ENCODE measurements around the gene DAB1.

Gene DAB1

GRCh38 chr1:57278558-57278957 is 145.3 kb downstream of the DAB1 start:
- Histone ChIP-seq H3K4me3 (ENCODE audit: insufficient read depth, low read length, poor library complexity, severe bottlenecking) (no peak overlapping the region), H2AFZ (ENCODE audit: low read depth, low read length, severe bottlenecking) (no peak overlapping the region), H3F3A (ENCODE audit: insufficient read depth) (no peaks in the 10 kb centered on the region), H3K36me3 (ENCODE audit: low read length) (no peaks in the 10 kb centered on the region), H3K27ac (ENCODE audit: low read depth, low read length) (no peak overlapping the region), H3K9me3 (ENCODE audit: insufficient read depth, low read length) (no peaks in the 10 kb centered on the region), H3K9me2 (replicated peaks; ENCODE audit: insufficient read depth, low read length) (no peaks in the 10 kb centered on the region), H3K4me2 (ENCODE audit: low read depth, low read length, poor library complexity, severe bottlenecking) (no peak overlapping the region), H4K20me1 (ENCODE audit: low read depth, low read length) (no peaks in the 10 kb centered on the region), H3K27me3 (ENCODE audit: low read length) (no peaks in the 10 kb centered on the region), H3K79me2 (ENCODE audit: insufficient read depth, low read length) (no peaks in the 10 kb centered on the region), H3K9ac (ENCODE audit: low read length) (no peak overlapping the region)
- TF ChIP-seq CTCF (IDR thresholded peaks at IDR 0.05; ENCODE audit: insufficient read depth, low read length, poor library complexity, severe bottlenecking), result no peak

- H3K9me3 ChIP-seq (ENCODE audit: insufficient read depth, low read length), result no peaks in the 10 kb centered on the region
- H2AFZ ChIP-seq (ENCODE audit: low read depth, low read length, severe bottlenecking), result no peak overlapping the region
- no peaks in the 10 kb centered on the region for H3K9me2 ChIP-seq (replicated peaks; ENCODE audit: insufficient read depth, low read length)
- no peaks in the 10 kb centered on the region for H3K36me3 ChIP-seq (ENCODE audit: low read length)
- no peaks in the 10 kb centered on the region for H4K20me1 ChIP-seq (ENCODE audit: low read depth, low read length)
- H3F3A ChIP-seq (ENCODE audit: insufficient read depth), result no peaks in the 10 kb centered on the region
- no peak overlapping the region for H3K9ac ChIP-seq (ENCODE audit: low read length)
- no peak for TF ChIP-seq CTCF (IDR thresholded peaks at IDR 0.05; ENCODE audit: insufficient read depth, low read length, poor library complexity, severe bottlenecking)
- no peak for TF ChIP-seq EZH2phosphoT487 (conservative IDR thresholded peaks at IDR 0.05; ENCODE audit: low read length)
- no peaks in the 10 kb centered on the region for H3K79me2 ChIP-seq (ENCODE audit: insufficient read depth, low read length)
- no peak overlapping the region for H3K27ac ChIP-seq (ENCODE audit: low read depth, low read length)
- H3K27me3 ChIP-seq (ENCODE audit: low read length), result no peaks in the 10 kb centered on the region
- no peak overlapping the region for H3K4me2 ChIP-seq (ENCODE audit: low read depth, low read length, poor library complexity, severe bottlenecking)
- no peak overlapping the region for H3K4me3 ChIP-seq (ENCODE audit: insufficient read depth, low read length, poor library complexity, severe bottlenecking)
Observed at GRCh38 chr1:57277681-57278080, 146.2 kb downstream of the DAB1 start.

- no peak for TF ChIP-seq EZH2phosphoT487 (conservative IDR thresholded peaks at IDR 0.05; ENCODE audit: low read length)
- no peak for TF ChIP-seq CTCF (IDR thresholded peaks at IDR 0.05; ENCODE audit: insufficient read depth, low read length, poor library complexity, severe bottlenecking)
- H3K4me2 ChIP-seq (ENCODE audit: low read depth, low read length, poor library complexity, severe bottlenecking), result no peak overlapping the region
- no peaks in the 10 kb centered on the region for H3K79me2 ChIP-seq (ENCODE audit: insufficient read depth, low read length)
- H4K20me1 ChIP-seq (ENCODE audit: low read depth, low read length), result no peaks in the 10 kb centered on the region
- H3K36me3 ChIP-seq (ENCODE audit: low read length), result no peaks in the 10 kb centered on the region
- H3K4me3 ChIP-seq (ENCODE audit: insufficient read depth, low read length, poor library complexity, severe bottlenecking), result no peak overlapping the region
- no peaks in the 10 kb centered on the region for H3K9me3 ChIP-seq (ENCODE audit: insufficient read depth, low read length)
- no peaks in the 10 kb centered on the region for H3K27me3 ChIP-seq (ENCODE audit: low read length)
- H3K9me2 ChIP-seq (replicated peaks; ENCODE audit: insufficient read depth, low read length), result no peaks in the 10 kb centered on the region
- H3K9ac ChIP-seq (ENCODE audit: low read length), result no peak overlapping the region
- H2AFZ ChIP-seq (ENCODE audit: low read depth, low read length, severe bottlenecking), result no peak overlapping the region
- no peak overlapping the region for H3K27ac ChIP-seq (ENCODE audit: low read depth, low read length)
- no peaks in the 10 kb centered on the region for H3F3A ChIP-seq (ENCODE audit: insufficient read depth)
Observed at GRCh38 chr1:57276918-57277317, 146.9 kb downstream of the DAB1 start.

- Histone ChIP-seq H4K20me1 (ENCODE audit: low read depth, low read length) (no peaks in the 10 kb centered on the region), H3K4me2 (ENCODE audit: low read depth, low read length, poor library complexity, severe bottlenecking) (no peak overlapping the region), H3F3A (ENCODE audit: insufficient read depth) (no peaks in the 10 kb centered on the region), H3K36me3 (ENCODE audit: low read length) (no peaks in the 10 kb centered on the region), H3K79me2 (ENCODE audit: insufficient read depth, low read length) (no peaks in the 10 kb centered on the region), H3K4me3 (ENCODE audit: insufficient read depth, low read length, poor library complexity, severe bottlenecking) (no peak overlapping the region), H3K9me2 (replicated peaks; ENCODE audit: insufficient read depth, low read length) (no peaks in the 10 kb centered on the region), H2AFZ (ENCODE audit: low read depth, low read length, severe bottlenecking) (no peak overlapping the region), H3K27ac (ENCODE audit: low read depth, low read length) (no peak overlapping the region), H3K9ac (ENCODE audit: low read length) (no peak overlapping the region), H3K27me3 (ENCODE audit: low read length) (no peaks in the 10 kb centered on the region), H3K9me3 (ENCODE audit: insufficient read depth, low read length) (no peaks in the 10 kb centered on the region)
- no peak for TF ChIP-seq EZH2phosphoT487 (conservative IDR thresholded peaks at IDR 0.05; ENCODE audit: low read length)
- TF ChIP-seq CTCF (IDR thresholded peaks at IDR 0.05; ENCODE audit: insufficient read depth, low read length, poor library complexity, severe bottlenecking), result no peak
Observed at GRCh38 chr1:57272601-57273000, 151.3 kb downstream of the DAB1 start.
